IPS-NIHi11 (cell line): ENCODE results near the gene INSR.
"Not testable (repeated sequence)": the region's sequence is repeated elsewhere in the genome, so short reads cannot be mapped to it uniquely, and the experiment has no call there.

Source experiments
- DNase-seq: peaks from one replicate; pipeline ENCODE4 v3.0.0; 2012; ENCODE audit warnings: mixed read lengths, low spot score

The INSR gene

GRCh38 chr19:7293762-7294557 lies at the start of gene INSR:
Gene INSR (minus strand): TSS chr19:7294414. CDS start chr19:7293891, 523 bp downstream.
- DNase-seq: peak; percentile 99

- no peak for DNase-seq
Measured at GRCh38 chr19:7342143-7342542, 47.9 kb upstream of the INSR start.

GRCh38 chr19:7340959-7341837 lies 47.0 kb upstream of the INSR start:
- DNase-seq: peak; percentile 76

GRCh38 chr19:7337380-7338194 lies 43.4 kb upstream of the INSR start:
- no peak for DNase-seq

GRCh38 chr19:7336321-7336973 lies 42.2 kb upstream of the INSR start:
- DNase-seq: no peak

GRCh38 chr19:7333198-7334118 lies 39.2 kb upstream of the INSR start:
- DNase-seq: no peak

- no peak for DNase-seq
Measured at GRCh38 chr19:7331446-7331845, 37.2 kb upstream of the INSR start.

- no peak for DNase-seq
Measured at GRCh38 chr19:7328647-7329046, 34.4 kb upstream of the INSR start.

GRCh38 chr19:7327802-7328201 lies 33.6 kb upstream of the INSR start:
- DNase-seq: no peak

- peak; percentile 56 for DNase-seq
Measured at GRCh38 chr19:7326105-7326877, 32.1 kb upstream of the INSR start.

GRCh38 chr19:7318176-7318575 lies 24.0 kb upstream of the INSR start:
- no peak for DNase-seq

- DNase-seq: no peak
Measured at GRCh38 chr19:7312816-7313215, 18.6 kb upstream of the INSR start.

- DNase-seq: no peak
Measured at GRCh38 chr19:7311911-7312310, 17.7 kb upstream of the INSR start.

GRCh38 chr19:7308327-7308726 lies 14.1 kb upstream of the INSR start:
- not testable (repeated sequence) for DNase-seq

GRCh38 chr19:7307590-7308218 lies 13.5 kb upstream of the INSR start:
- DNase-seq: no peak

GRCh38 chr19:7304200-7304599 lies 10.0 kb upstream of the INSR start:
- no peak for DNase-seq

GRCh38 chr19:7303470-7303869 lies 9.3 kb upstream of the INSR start:
- no peak for DNase-seq

GRCh38 chr19:7301525-7301924 lies 7.3 kb upstream of the INSR start:
- no peak for DNase-seq

GRCh38 chr19:7297742-7298141 lies 3.5 kb upstream of the INSR start:
- no peak for DNase-seq
